Measurements from ENCODE around the gene MLLT3. TPM values are rescaled to one million over a fixed set of nuclear protein-coding genes. Genes with fewer than 3 reads are reported as not detected.

The MLLT3 gene
- total and polyA plus RNA-seq, 2 of the 13 experiments (the other 11 are each of a cell fraction or from before 2014, with no cell fraction given): 12.3 to 12.6 TPM

- no peak for ATAC-seq
- Histone ChIP-seq H3K4me1 (ENCODE audit: insufficient read depth, low read length) (peaks cover 50% of the 10 kb centered on the region), H4K20me1 (ENCODE audit: insufficient read depth, low read length) (no peaks in the 10 kb centered on the region), H3K4me2 (ENCODE audit: low read depth, low read length) (no peak overlapping the region), H3K4me3 (replicated peaks in 1 of 3; ENCODE audit: insufficient read depth in 1 of 3, low read depth in 2 of 3, low read length in 3 of 3) (no peak overlapping the region), H3K36me3 (replicated peaks in 1 of 2; ENCODE audit: control insufficient read depth in 1 of 2, insufficient read depth in 2 of 2, low read length in 2 of 2) (no peaks in the 10 kb centered on the region), H3K79me2 (ENCODE audit: insufficient read depth, low read length) (no peaks in the 10 kb centered on the region), H3K27me3 (ENCODE audit: control insufficient read depth in 1 of 2, insufficient read depth in 2 of 2, low read length in 2 of 2) (no peaks in the 10 kb centered on the region), H3K9ac (ENCODE audit: insufficient read depth, low read depth, low read length) (no peak overlapping the region), H3K9me3 (ENCODE audit: low read length) (no peaks in the 10 kb centered on the region), H2AFZ (ENCODE audit: low read length) (no peak overlapping the region), H3K27ac (ENCODE audit: extremely low read length, insufficient read depth, low read length) (no peak overlapping the region)
- POLR2A ChIA-PET: no interaction called here
- no peak for FAIRE-seq
- BruUV-seq (replicated peaks): no TSS peak
- CTCF ChIA-PET (ENCODE audit: low intra/inter-chr PET ratio, low total read pairs): no interaction called here
- TF ChIP-seq ZNF33A (CRISPR knock-in tag; IDR thresholded peaks at IDR 0.05; ENCODE audit: borderline replicate concordance) (no peak), KDM1A (CRISPR knock-in tag; IDR thresholded peaks at IDR 0.05) (no peak), ZKSCAN8 (CRISPR knock-in tag; IDR thresholded peaks at IDR 0.05; ENCODE audit: borderline replicate concordance) (no peak), KDM2A (CRISPR knock-in tag; IDR thresholded peaks at IDR 0.05; ENCODE audit: borderline replicate concordance, low read depth) (no peak), AKNA (CRISPR knock-in tag; IDR thresholded peaks at IDR 0.05; ENCODE audit: borderline replicate concordance) (no peak), ZHX1 (CRISPR knock-in tag; IDR thresholded peaks at IDR 0.05; ENCODE audit: low read depth) (no peak), ZNF441 (CRISPR knock-in tag; IDR thresholded peaks at IDR 0.05; ENCODE audit: borderline replicate concordance) (no peak), ZNF776 (CRISPR knock-in tag; IDR thresholded peaks at IDR 0.05) (no peak)
- no peak for DNase-seq (ENCODE audit: low spot score)
- in situ Hi-C loops (cut with HindIII; ENCODE audit: extremely low pct_ligation_motif_present, low pct_unique_long_range_greater_than_20kb): no loop called here
- intact Hi-C loops (cut with micrococcal nuclease; ENCODE audit: unreplicated experiment): no loop called here
Observed at GRCh38 chr9:20377790-20378189, 244.5 kb downstream of the MLLT3 start.

All from HepG2 (cell line).